CD4-positive, alpha-beta T cell treated with Interleukin-12 subunit alpha and Interleukin-12 subunit beta, for 1 hour (primary cell): ENCODE results near the gene AGO3.
A peak's percentile ranks its signal among the peaks of the same experiment; 100 is the strongest.
"Not testable (repeated sequence)": the region's sequence is repeated elsewhere in the genome, so short reads cannot be mapped to it uniquely, and the experiment has no call there.

ENCODE experiments used
- DNase-seq: peaks from one replicate; pipeline ENCODE4 v3.0.0-alpha.2; 2020

AGO3 gene

GRCh38 chr1:35927472-35927871 is 3.4 kb upstream of the AGO3 start:
- no peak for DNase-seq

- DNase-seq: peak; percentile 55
Observed at GRCh38 chr1:35929730-35930592, 944 bp upstream of the AGO3 start.

- no peak for DNase-seq
Observed at GRCh38 chr1:35931446-35932157, 697 bp downstream of the AGO3 start.

GRCh38 chr1:35932158-35932636 is 1.3 kb downstream of the AGO3 start:
- no peak for DNase-seq

- no peak for DNase-seq
Observed at GRCh38 chr1:35932941-35933340, 2.0 kb downstream of the AGO3 start.

- DNase-seq: no peak
Observed at GRCh38 chr1:35935442-35936388, 4.8 kb downstream of the AGO3 start.

GRCh38 chr1:35936838-35937237 is 5.9 kb downstream of the AGO3 start:
- no peak for DNase-seq

- DNase-seq: no peak
Observed at GRCh38 chr1:35939484-35939883, 8.6 kb downstream of the AGO3 start.

- no peak for DNase-seq
Observed at GRCh38 chr1:35945327-35945726, 14.4 kb downstream of the AGO3 start.

GRCh38 chr1:35947547-35947946 is 16.6 kb downstream of the AGO3 start:
- DNase-seq: no peak

- no peak for DNase-seq
Observed at GRCh38 chr1:35958558-35958957, 27.7 kb downstream of the AGO3 start.

- DNase-seq: no peak
Observed at GRCh38 chr1:35959304-35959703, 28.4 kb downstream of the AGO3 start.

GRCh38 chr1:35962952-35963351 is 32.0 kb downstream of the AGO3 start:
- DNase-seq: no peak

- DNase-seq: not testable (repeated sequence)
Observed at GRCh38 chr1:35964277-35964676, 33.4 kb downstream of the AGO3 start.

GRCh38 chr1:35968396-35968795 is 37.5 kb downstream of the AGO3 start:
- no peak for DNase-seq

- no peak for DNase-seq
Observed at GRCh38 chr1:35971601-35972000, 40.7 kb downstream of the AGO3 start.

GRCh38 chr1:35972631-35973030 is 41.7 kb downstream of the AGO3 start:
- not testable (repeated sequence) for DNase-seq

GRCh38 chr1:35980090-35980489 is 49.2 kb downstream of the AGO3 start:
- no peak for DNase-seq

GRCh38 chr1:35988237-35988636 is 57.3 kb downstream of the AGO3 start:
- DNase-seq: no peak

GRCh38 chr1:36006941-36007500 is 76.1 kb downstream of the AGO3 start:
- no peak for DNase-seq

- no peak for DNase-seq
Observed at GRCh38 chr1:36007741-36008140, 76.8 kb downstream of the AGO3 start.

GRCh38 chr1:36008546-36009197 is 77.8 kb downstream of the AGO3 start:
- DNase-seq: no peak
